Measurements from ENCODE around the gene CPB1.

CPB1 gene

DNA sequence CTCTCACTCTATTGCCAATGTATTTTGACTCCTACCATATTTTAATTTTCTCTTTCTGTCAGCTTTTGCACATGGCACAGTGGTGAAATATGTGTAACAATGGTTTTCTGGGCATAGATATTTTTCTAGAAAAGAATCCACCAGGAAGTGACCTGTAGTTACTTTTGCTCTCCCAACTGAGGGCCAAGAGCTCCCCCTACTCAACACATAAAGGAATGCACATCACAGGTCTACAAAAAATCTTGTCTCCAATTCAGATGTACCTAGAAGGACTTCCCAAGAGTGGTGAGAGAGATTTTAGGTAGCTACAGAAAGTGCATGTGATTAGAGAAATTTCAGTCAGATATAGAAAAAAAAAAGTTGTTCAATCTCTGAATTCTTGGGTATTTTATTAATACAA is 53.1 kb downstream of the CPB1 start:
- TF ChIP-seq, protein P1, sequence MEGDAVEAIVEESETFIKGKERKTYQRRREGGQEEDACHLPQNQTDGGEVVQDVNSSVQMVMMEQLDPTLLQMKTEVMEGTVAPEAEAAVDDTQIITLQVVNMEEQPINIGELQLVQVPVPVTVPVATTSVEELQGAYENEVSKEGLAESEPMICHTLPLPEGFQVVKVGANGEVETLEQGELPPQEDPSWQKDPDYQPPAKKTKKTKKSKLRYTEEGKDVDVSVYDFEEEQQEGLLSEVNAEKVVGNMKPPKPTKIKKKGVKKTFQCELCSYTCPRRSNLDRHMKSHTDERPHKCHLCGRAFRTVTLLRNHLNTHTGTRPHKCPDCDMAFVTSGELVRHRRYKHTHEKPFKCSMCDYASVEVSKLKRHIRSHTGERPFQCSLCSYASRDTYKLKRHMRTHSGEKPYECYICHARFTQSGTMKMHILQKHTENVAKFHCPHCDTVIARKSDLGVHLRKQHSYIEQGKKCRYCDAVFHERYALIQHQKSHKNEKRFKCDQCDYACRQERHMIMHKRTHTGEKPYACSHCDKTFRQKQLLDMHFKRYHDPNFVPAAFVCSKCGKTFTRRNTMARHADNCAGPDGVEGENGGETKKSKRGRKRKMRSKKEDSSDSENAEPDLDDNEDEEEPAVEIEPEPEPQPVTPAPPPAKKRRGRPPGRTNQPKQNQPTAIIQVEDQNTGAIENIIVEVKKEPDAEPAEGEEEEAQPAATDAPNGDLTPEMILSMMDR (conservative IDR thresholded peaks at IDR 0.05; ENCODE audit: low read depth, low read length), result no peak
- peak; percentile 58 for DNase-seq (ENCODE audit: low read depth)
- no peak overlapping the region for H3K4me3 ChIP-seq (ENCODE audit: low read depth, low read length)

DNA sequence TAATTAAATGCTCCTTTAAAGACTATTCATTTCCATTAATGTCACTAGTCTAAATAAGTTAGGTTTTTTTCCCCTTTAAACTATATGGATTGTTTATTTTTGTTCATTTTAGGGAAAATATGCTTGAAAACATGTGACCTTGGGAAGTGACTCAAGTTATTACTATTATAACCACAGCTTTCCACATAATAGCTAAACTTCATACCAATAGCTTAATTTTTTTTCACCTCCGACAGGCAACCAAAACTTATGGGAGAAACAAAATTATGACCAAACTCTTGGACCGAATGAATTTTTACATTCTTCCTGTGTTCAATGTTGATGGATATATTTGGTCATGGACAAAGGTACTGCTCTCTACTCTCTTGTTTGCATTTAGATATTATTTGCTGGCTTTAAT is 53.7 kb downstream of the CPB1 start:
- DNase-seq (ENCODE audit: low read depth), result peak; percentile 68
- H3K4me3 ChIP-seq (ENCODE audit: low read depth, low read length), result peak overlapping the region; percentile 28
- TF ChIP-seq, protein P1 (conservative IDR thresholded peaks at IDR 0.05; ENCODE audit: low read depth, low read length), result no peak

DNA sequence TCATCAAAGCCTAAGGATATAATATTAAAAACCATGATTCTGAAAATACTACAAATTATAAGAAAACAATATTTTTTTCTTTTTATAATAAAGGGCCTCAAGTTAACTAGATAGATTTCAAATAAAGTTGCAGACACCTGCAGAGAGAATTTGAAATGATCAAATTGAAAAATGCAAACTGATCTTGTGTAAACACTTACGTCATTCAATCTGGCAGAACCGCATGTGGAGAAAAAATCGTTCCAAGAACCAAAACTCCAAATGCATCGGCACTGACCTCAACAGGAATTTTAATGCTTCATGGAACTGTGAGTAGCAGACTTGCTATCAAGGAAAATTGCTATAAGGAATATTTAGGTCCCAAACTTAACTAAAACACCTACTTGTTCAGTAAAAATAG is 54.7 kb downstream of the CPB1 start:
- TF ChIP-seq, protein P1 (conservative IDR thresholded peaks at IDR 0.05; ENCODE audit: low read depth, low read length), result no peak
- DNase-seq (ENCODE audit: low read depth), result peak; percentile 86
- no peak overlapping the region for H3K4me3 ChIP-seq (ENCODE audit: low read depth, low read length)

DNA sequence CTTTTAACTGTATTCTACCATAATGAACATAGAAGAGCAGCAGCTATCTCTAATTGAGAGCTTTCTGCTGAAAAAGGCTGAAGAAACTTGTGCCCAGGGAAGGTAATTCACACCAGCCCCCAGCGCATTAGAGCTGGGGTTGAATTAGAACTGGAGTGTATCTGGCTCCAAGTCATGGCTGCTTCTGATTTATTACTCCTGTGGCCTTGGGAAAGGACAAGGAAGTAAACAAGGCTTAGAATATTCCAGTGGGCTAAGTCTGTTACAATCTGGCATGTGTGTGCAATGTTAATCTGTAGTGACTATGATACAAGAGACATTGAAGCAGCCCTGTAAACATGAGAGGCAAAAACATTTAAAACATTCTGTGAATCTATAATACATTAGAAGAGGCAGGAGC is 55.6 kb downstream of the CPB1 start:
- no peak overlapping the region for H3K4me3 ChIP-seq (ENCODE audit: low read depth, low read length)
- DNase-seq (ENCODE audit: low read depth), result no peak
- TF ChIP-seq, protein P1 (conservative IDR thresholded peaks at IDR 0.05; ENCODE audit: low read depth, low read length), result no peak

DNA sequence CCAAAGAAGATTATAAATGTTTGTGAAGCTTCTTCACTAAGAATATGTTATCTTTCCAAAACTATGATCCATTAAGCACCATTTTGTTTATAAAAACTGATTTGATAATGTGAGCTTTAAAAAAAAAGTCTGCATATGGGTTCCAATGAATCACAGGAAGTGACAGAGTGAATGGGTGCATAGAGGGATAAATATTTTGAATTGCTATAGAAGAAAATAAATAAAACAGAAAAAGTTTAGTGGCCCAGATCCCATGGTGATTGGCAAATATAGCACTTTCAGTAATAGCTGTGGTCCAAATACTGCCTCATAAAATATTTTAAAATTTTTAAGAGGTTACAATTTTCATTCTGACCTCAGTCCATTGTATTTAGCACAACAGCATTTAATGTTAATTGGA is 56.6 kb downstream of the CPB1 start:
- TF ChIP-seq, protein P1 (conservative IDR thresholded peaks at IDR 0.05; ENCODE audit: low read depth, low read length), result no peak
- no peak overlapping the region for H3K4me3 ChIP-seq (ENCODE audit: low read depth, low read length)
- DNase-seq (ENCODE audit: low read depth), result peak; percentile 23

DNA sequence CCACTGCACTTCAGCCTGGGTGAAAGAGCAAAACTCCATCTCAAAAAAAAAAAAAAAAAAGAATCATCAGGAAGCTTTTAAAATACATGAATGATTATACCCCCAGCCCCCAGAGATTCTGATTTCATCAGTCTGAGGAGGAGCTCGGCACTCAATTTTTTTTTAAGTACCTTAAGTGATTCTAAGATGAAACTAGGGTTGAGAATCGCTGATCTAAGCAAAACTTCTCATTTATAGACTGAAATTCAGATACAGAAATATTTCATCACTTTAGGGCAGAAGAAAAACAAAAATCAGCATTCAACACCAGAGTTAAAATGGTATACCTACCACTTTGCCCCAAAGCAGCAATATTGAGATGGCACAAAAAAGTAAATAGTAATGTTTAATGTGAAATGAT is 62.2 kb downstream of the CPB1 start:
- no peak for DNase-seq (ENCODE audit: low read depth)
- TF ChIP-seq, protein P1 (conservative IDR thresholded peaks at IDR 0.05; ENCODE audit: low read depth, low read length), result no peak
- H3K4me3 ChIP-seq (ENCODE audit: low read depth, low read length), result no peak overlapping the region

DNA sequence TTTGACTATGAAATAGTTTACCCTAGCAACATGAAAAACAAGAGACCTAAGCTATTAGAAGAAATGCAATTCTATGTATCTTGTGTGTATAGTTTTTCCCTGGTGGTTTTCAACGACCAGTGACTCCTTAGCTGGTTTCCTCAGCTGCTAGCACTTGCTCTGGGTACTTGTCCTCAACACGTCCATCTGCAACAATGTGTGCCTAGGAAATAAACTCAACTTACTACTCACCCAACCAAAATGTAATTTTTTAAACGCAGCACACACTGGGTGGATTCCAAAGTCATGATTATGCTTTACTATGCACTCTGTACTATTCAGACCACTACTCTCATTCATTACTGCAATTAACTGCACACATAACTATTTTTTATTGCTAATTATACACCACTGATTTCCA is 68.5 kb downstream of the CPB1 start:
- TF ChIP-seq, protein P1 (conservative IDR thresholded peaks at IDR 0.05; ENCODE audit: low read depth, low read length), result no peak
- no peak overlapping the region for H3K4me3 ChIP-seq (ENCODE audit: low read depth, low read length)
- no peak for DNase-seq (ENCODE audit: low read depth)
